B cell (primary cell): ENCODE results near the gene KLF16.

Experiments used
- CTCF ChIP-seq: fragments of 200-600 bp; IDR thresholded peaks from one replicate; pipeline ENCODE4 v1.8.0; 2022; ENCODE audit warnings: antibody characterized with exemption, mild to moderate bottlenecking
- EZH2 ChIP-seq: IDR thresholded peaks from 2 replicates; pipeline ENCODE4 v1.6.1; 2012; ENCODE audit warnings: borderline replicate concordance, low read depth, mild to moderate bottlenecking, moderate library complexity, low read length; ENCODE audit not compliant: insufficient read depth, poor library complexity, severe bottlenecking

GRCh38 chr19:1893791-1894190, 30.4 kb upstream of the KLF16 start:
- TF ChIP-seq CTCF = no peak
- no peak for TF ChIP-seq EZH2
